OCI-LY1 (cell line): ENCODE measurements around the gene CYB5R3.
"Not testable (repeated sequence)": the region's sequence is repeated elsewhere in the genome, so short reads cannot be mapped to it uniquely, and the experiment has no call there.

Source experiments
- H2AFZ ChIP-seq: fragments of 200-600 bp; sonication (generic), shearing (Covaris generic); 2 replicates; pipeline ENCODE4 v1.6.0; 2014; ENCODE audit warnings: antibody characterized with exemption, mild to moderate bottlenecking, low read length
- H3F3A ChIP-seq: fragments of 200-600 bp; sonication (generic), shearing (Covaris generic); 2 replicates; pipeline ENCODE4 v1.6.0; 2014; ENCODE audit warnings: mild to moderate bottlenecking, antibody characterized with exemption, low read length, moderate library complexity; ENCODE audit not compliant: insufficient read depth
- H3K27ac ChIP-seq: fragments of 200-600 bp; sonication (generic); 2 replicates; pipeline ENCODE4 v1.5.1; 2014; ENCODE audit warnings: low read length, mixed run types, mild to moderate bottlenecking, low read depth; ENCODE audit not compliant: poor library complexity, severe bottlenecking
- H3K27me3 ChIP-seq: fragments of 200-600 bp; sonication (generic); 2 replicates; pipeline ENCODE4 v1.6.0; 2014; ENCODE audit warnings: antibody characterized with exemption, mild to moderate bottlenecking, low read length, moderate library complexity; ENCODE audit not compliant: insufficient read depth
- H3K36me3 ChIP-seq: fragments of 200-600 bp; sonication (generic); 2 replicates; pipeline ENCODE4 v1.6.1; 2014; ENCODE audit warnings: mild to moderate bottlenecking, antibody characterized with exemption, low read length, moderate library complexity, mixed read lengths; ENCODE audit not compliant: insufficient read depth
- H3K4me1 ChIP-seq: fragments of 200-600 bp; sonication (generic); 2 replicates; pipeline ENCODE4 v1.5.1; 2014; ENCODE audit warnings: mild to moderate bottlenecking, low read length, moderate library complexity; ENCODE audit not compliant: insufficient read depth, severe bottlenecking
- H3K4me2 ChIP-seq: fragments of 200-600 bp; sonication (generic), shearing (Covaris generic); 2 replicates; pipeline ENCODE4 v1.6.1; 2014; ENCODE audit warnings: low read length
- H3K4me3 ChIP-seq: fragments of 200-600 bp; sonication (generic); 2 replicates; pipeline ENCODE4 v1.5.1; 2014; ENCODE audit warnings: low read length, low read depth, mild to moderate bottlenecking, mixed read lengths; ENCODE audit not compliant: poor library complexity, severe bottlenecking
- H3K79me2 ChIP-seq: fragments of 200-600 bp; shearing (Covaris generic); 2 replicates; pipeline ENCODE4 v1.6.1; 2016; ENCODE audit warnings: mixed run types, low read length, mixed read lengths; ENCODE audit not compliant: insufficient read depth
- H3K9ac ChIP-seq: fragments of 200-600 bp; sonication (generic), shearing (Covaris generic); 2 replicates; pipeline ENCODE4 v1.6.1; 2014; ENCODE audit warnings: mild to moderate bottlenecking, low read length, mixed read lengths
- H3K9me2 ChIP-seq: fragments of 200-600 bp; sonication (generic), shearing (Covaris generic); 2 replicates; pipeline ENCODE4 v1.6.1; 2014; ENCODE audit warnings: low read depth, mild to moderate bottlenecking, low read length, mixed read lengths
- H3K9me3 ChIP-seq: fragments of 200-600 bp; shearing (Covaris generic); 2 replicates; pipeline ENCODE4 v1.6.1; 2014; ENCODE audit warnings: low read length, mixed read lengths
- H4K20me1 ChIP-seq: fragments of 200-600 bp; sonication (generic), shearing (Covaris generic); 2 replicates; pipeline ENCODE4 v1.6.0; 2016; ENCODE audit warnings: mild to moderate bottlenecking, low read length; ENCODE audit not compliant: insufficient read depth
- CTCF ChIP-seq: fragments of 200-600 bp; sonication (generic), shearing (Covaris generic); IDR thresholded peaks from 2 replicates; pipeline ENCODE4 v1.5.1; 2017; ENCODE audit warnings: mild to moderate bottlenecking, antibody characterized with exemption, low read length, moderate library complexity, mixed read lengths
- EZH2 ChIP-seq: fragments of 200-600 bp; sonication (generic), shearing (Covaris generic); IDR thresholded peaks from 2 replicates; pipeline ENCODE4 v1.8.0; 2017; ENCODE audit warnings: borderline replicate concordance, mixed run types, mild to moderate bottlenecking, antibody characterized with exemption, low read length, moderate library complexity, mixed read lengths

The CYB5R3 gene

GRCh38 chr22:42608136-42608822 lies 40.9 kb downstream of the CYB5R3 start:
- Histone ChIP-seq H3F3A (no peaks in the 10 kb centered on the region), H2AFZ (no peak overlapping the region), H3K27ac (no peak overlapping the region), H3K9ac (no peak overlapping the region), H3K36me3 (peaks cover 76% of the 10 kb centered on the region), H3K9me3 (no peaks in the 10 kb centered on the region), H4K20me1 (no peaks in the 10 kb centered on the region; the same call in 1 of the 2 replicates), H3K4me1 (peaks cover 14% of the 10 kb centered on the region), H3K4me3 (no peak overlapping the region), H3K79me2 (peaks cover 85% of the 10 kb centered on the region), H3K9me2 (no peaks in the 10 kb centered on the region), H3K4me2 (no peak overlapping the region), H3K27me3 (no peaks in the 10 kb centered on the region)
- no peak for TF ChIP-seq CTCF
- no peak for TF ChIP-seq EZH2

DNA sequence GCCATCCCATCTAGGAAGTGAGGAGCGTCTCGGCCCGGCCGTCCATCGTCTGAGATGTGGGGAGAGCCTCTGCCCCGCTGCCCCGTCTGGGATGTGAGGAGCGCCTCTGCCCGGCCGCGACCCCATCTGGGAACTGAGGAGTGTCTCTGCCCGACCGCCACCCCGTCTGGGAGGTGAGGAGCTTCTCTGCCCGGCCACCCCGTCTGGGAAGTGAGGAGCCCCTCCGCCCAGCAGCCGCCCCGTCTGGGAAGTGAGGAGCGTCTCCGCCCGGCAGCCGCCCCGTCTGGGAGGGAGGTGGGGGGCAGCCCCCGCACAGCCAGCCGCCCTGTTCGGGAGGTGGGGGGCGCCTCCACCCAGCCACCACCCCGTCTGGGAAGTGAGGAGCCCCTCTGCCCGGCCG lies 41.6 kb downstream of the CYB5R3 start:
- H3F3A ChIP-seq, H3K4me3 ChIP-seq, H3K9me3 ChIP-seq, H3K4me1 ChIP-seq, H3K9ac ChIP-seq, H3K27me3 ChIP-seq, H2AFZ ChIP-seq, H4K20me1 ChIP-seq, H3K27ac ChIP-seq, H3K9me2 ChIP-seq, H3K4me2 ChIP-seq: not testable (repeated sequence)
- peaks cover 80% of the 10 kb centered on the region for H3K79me2 ChIP-seq
- H3K36me3 ChIP-seq = peaks cover 83% of the 10 kb centered on the region

DNA sequence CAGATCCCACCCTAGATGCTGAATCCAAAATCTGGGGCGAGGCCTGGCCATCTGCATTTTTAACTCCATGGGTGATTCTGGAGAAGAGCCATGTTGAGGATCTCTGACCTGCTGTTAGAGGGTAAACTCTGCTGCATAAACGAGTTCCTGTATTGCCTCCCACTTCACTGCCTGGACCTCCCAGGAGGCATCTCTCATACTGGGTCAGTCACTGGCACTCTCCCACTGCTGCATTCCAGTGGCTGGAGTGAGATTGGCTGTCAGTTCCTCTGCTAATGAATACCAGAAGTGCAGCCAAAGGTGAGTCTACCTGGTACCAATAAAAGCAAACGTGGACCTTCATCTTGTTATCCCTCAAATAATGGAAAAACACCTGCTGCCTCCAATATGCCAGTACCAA lies 44.8 kb downstream of the CYB5R3 start:
- no peaks in the 10 kb centered on the region for H3K4me1 ChIP-seq
- no peak overlapping the region for H3K27ac ChIP-seq
- H2AFZ ChIP-seq = no peak overlapping the region
- no peaks in the 10 kb centered on the region for H3K27me3 ChIP-seq
- no peaks in the 10 kb centered on the region; the same call in 1 of the 2 replicates for H4K20me1 ChIP-seq
- H3K4me2 ChIP-seq = no peak overlapping the region
- H3F3A ChIP-seq = no peaks in the 10 kb centered on the region
- TF ChIP-seq CTCF = no peak
- no peak overlapping the region for H3K4me3 ChIP-seq
- H3K9ac ChIP-seq = no peak overlapping the region
- peaks cover 48% of the 10 kb centered on the region for H3K79me2 ChIP-seq
- peaks cover 89% of the 10 kb centered on the region for H3K36me3 ChIP-seq
- H3K9me3 ChIP-seq = no peaks in the 10 kb centered on the region
- no peaks in the 10 kb centered on the region for H3K9me2 ChIP-seq

GRCh38 chr22:42603427-42603826 lies 45.8 kb downstream of the CYB5R3 start:
- Histone ChIP-seq H3K79me2 (peaks cover 38% of the 10 kb centered on the region), H4K20me1 (no peaks in the 10 kb centered on the region; the same call in 1 of the 2 replicates), H3K27me3 (no peaks in the 10 kb centered on the region), H3K4me3 (no peak overlapping the region), H3K27ac (no peak overlapping the region), H3K9me2 (no peaks in the 10 kb centered on the region), H2AFZ (no peak overlapping the region), H3K4me2 (no peak overlapping the region), H3F3A (no peaks in the 10 kb centered on the region), H3K4me1 (no peaks in the 10 kb centered on the region), H3K36me3 (peaks cover 89% of the 10 kb centered on the region), H3K9ac (no peak overlapping the region), H3K9me3 (no peaks in the 10 kb centered on the region)
- no peak for TF ChIP-seq CTCF
- no peak for TF ChIP-seq EZH2
